Measurements from ENCODE around the gene STAU1.
"Not testable (repeated sequence)": the region's sequence is repeated elsewhere in the genome, so short reads cannot be mapped to it uniquely, and the experiment has no call there.

STAU1 gene

DNA sequence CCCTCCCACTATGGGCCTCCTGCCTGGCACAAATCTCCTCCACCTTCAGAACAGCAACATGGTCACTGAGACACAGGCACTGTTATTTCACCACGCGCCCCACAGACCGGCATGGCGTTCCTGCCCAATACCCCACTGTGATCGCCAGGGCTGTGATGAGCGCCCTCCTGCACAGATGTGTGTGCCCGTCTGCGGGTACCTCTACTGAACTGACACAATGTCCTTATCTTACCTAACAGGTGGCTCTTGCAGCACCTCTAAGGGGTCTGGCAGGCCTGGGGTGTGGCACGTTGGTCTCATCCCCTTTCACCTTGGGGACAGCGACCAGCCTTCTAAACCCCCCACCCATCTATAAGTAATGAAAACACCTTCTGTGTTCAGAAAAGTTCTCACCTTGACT is 64.2 kb downstream of the STAU1 start:
- DNase-seq (ENCODE audit: low read depth in 2 of 2) = no peak

DNA sequence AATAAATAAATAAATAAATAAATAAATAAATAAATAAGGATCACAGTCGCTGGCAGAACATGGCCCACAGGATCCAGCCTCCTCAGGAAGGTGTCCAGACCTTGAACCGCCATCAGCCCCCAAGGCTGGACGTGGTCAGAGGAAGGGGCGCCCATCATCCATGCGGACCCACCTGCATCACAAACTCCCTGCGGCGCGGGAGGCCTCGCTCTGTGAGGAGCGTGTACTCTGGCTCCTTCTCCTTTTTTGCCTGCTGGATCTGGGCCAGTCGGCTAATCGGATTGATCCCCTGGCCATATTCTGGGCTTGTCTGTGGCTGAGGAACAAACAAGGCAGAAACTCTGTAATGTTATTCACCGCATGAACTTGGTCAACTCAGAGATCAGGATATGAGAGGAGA is 65.2 kb downstream of the STAU1 start:
- no peak for DNase-seq (ENCODE audit: low read depth in 2 of 2)

DNA sequence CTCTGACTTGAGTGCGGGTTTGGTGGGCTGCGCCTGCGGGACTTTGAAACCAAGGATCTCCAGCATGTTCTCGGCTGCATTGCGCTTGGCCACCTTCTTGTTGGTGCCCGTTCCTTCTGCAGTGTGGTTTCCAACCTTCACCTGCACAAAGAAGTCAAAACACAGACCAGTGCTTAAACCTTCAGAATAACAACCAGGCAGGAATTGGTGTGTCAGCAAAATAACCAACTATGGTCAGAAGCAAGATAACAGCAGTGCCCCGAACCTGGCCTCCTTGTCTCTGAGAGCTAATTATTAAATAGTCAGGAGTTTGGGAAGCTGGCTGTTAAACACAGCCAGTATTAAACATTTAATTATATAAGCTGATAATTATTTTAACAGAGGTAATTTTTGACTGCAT is 68.1 kb downstream of the STAU1 start:
- DNase-seq (ENCODE audit: low read depth in 2 of 2) = no peak

DNA sequence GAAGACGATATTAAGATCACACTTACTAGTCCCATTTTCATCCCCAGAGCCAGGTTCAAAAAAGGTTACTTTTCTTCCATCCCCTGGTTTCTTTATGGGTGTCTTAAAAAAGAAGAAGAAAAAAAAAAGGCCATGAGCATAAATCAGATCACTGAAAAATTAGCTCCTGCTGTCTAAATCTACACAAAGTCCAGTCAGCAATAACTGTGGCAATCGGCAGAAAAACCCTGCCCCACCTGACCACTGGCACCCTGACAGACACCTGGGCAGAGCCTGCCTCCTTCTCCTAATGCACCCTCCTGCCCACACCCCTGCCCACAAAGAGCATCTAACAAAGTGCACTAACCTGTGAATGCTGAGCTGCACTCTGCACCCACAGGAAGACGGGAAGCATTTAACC is 69.8 kb downstream of the STAU1 start:
- no peak for DNase-seq (ENCODE audit: low read depth in 2 of 2)

DNA sequence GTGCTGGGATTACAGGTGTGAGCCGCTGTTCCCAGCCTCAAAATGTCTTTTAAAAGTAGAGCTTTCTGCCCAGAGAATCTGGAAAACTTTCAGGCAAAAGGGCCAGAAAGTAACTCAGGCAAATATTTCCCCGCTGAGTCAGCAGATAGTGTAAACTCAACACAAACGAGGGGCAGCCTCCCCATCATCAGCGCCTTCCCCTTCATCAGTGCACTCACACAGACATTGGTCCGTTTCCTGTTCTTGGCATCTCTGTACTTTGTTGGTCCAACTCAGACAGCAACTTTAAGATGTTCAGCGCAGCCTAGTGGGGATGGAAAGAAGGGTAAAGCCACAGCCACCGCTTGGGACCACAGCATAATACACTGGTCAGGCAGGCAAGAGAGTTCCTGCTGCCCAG is 72.6 kb downstream of the STAU1 start:
- DNase-seq (ENCODE audit: low read depth in 2 of 2) = no peak

DNA sequence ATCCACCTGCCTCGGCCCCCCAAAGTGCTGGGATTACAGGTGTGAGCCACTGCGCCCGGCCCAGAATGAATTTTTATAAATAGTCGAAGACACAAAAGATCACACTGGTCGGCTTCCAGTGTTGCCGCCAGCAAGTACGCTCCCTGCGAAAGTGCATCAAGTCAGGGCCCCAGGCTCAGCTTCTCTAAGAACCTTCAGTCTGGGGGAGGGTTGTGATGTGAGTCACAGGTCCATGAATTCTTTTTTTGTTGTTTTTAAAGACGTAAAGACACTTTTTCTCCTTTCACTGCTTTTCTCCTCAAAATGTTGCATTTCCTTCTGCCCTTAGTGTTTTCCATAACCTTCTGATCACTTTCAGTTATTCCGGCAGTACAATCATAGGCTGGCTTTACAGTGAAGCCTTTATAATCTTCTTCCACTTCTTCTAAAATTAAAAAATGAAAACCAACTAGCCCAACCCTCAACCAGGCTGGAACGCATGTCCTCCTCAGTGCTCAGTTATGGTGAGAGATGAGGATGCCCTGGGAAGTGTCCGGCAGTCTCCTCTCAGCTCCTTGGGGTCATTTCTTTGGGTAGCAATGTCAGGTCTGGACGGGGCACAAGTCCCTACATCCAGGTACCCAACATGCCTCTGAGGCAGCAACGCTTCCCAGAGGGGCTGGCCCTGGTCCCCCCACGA is 75.4 kb downstream of the STAU1 start:
- no peak for DNase-seq (ENCODE audit: low read depth in 2 of 2)

DNA sequence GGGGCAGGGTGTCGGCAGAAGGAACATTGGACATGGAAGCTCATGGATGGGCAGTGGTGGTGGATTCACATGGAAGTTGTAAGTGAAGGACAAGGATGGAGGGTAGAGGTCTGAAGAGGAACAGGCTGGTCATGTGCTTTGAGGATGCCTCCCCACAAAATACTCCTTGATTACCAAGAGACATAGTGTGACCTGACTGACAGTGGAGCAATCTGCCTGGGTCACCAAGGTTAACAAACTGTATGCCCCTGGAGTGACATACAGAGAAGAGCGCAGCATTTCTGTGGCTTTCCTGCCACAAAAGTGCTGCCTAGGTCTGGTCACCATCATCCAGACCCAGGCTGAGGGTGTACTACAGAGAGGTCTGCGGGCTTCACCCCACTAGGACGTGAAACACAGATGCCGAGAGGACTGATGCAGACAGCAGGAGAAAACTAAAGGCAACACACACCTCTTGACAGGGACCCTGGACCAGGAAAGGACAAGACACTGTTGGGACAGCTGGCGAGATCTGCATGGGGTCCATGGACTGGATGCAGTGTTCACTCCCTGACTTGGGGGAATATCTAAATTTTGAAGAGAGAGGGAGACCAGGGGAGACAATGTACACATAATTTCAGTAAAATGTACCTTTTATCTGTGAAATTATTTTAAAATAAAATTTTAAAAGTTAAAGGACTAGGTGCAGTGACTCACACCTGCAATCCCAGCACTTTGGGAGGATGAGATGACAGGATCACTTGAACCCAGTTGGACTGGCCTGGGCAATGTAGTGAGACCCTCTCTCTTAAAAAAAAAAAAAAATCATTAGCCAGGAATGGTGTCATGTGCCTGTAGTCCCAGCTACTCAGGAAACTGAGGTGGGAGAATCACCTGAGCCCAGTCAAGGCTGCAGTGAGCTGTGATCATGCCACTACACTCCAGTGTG is 77.1 kb downstream of the STAU1 start:
- no peak for DNase-seq (ENCODE audit: low read depth in 2 of 2)

DNA sequence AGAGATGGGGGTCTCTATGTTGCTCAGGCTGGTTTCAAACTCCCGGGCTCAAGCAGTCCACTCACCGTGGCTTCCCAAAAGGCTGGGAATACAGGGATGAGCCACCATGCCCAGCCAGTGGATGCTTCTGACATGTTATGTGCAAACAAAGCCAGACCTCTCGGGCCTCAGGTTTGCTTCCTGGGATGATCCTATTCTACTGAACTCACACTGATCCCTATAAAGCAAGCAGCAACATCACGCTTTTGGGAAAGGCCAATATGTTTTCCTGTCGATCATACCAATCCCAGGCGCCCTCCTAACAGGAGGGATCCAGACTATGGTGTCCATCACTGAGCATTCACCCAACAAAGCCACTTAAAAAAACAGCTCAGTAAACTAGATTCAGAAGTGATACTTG is 81.8 kb downstream of the STAU1 start:
- no peak for DNase-seq (ENCODE audit: low read depth in 2 of 2)

DNA sequence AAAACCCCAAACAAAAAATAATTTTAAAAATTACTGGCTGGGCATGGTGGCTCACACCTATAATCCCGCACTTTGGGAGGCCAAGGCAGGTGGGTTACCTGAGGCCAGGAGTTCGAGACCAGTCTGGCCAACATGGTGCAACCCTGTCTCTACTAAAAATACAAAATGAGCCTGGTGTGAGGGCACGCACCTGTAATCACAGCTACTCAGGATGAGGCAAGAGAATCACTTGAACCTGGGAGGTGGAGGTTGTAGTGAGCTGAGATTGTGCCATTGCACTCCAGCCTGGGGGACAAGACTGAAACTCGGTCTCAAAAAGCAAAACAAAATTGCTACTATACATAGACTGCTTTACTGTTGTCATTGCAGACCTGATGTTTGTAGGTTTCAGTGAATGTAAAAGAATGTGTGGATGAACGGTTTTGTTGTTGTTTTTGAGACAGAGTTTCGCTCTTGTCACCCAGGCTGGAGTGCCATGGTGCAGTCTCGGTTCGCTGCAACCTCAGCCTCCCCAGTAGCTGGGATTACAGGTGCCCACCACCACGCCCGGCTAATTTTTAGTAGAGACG is 83.1 kb downstream of the STAU1 start:
- DNase-seq (ENCODE audit: low read depth in 2 of 2) = not testable (repeated sequence)

DNA sequence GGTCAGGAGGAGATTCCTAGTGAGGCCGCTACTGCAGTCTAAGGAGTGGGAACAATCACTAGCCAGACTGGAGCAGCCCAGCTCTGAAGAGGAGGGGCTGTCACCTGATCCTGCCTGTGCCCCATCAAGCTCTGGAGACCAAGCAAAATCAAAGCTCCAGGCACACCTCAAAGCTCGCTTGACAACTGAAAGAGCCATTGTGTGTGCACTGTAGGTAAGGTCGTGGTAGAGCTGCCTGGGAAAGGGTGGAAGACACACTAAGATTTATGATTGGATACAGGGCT is 83.8 kb downstream of the STAU1 start:
- DNase-seq (ENCODE audit: low read depth in 2 of 2) = no peak

DNA sequence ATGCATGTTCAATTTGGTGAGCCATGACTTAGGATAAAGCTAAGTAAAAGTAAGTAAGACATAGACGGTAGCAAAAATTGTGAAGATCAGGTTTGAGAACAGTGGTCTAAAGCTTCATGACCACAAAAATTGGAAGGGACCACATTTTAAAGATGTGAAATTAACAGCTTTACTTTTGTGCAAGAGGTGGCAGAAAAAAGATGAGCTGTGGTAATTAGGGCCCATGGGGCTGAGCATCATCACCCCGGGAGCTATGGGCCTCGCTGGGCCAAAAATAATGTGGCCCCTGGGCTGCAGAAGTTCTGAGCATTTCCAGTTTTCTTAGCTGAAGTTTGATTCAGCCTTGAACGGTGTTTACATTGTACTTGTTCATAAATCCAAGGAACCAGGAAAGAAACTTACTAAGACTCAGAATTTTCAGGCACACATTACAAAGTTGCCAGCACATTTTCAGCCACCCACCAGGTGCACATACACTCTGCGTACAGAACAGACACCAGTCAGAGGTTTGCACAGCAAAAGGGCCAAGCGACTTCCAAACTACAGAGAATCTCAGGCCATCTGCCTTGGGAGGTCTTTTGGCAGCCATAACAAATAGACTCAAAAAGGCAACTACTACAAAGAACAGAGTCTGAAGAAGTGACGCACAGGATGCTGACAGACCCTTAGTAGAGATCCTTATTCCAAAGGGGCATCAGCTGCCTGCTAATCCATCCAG is 84.3 kb downstream of the STAU1 start:
- no peak for DNase-seq (ENCODE audit: low read depth in 2 of 2)

DNA sequence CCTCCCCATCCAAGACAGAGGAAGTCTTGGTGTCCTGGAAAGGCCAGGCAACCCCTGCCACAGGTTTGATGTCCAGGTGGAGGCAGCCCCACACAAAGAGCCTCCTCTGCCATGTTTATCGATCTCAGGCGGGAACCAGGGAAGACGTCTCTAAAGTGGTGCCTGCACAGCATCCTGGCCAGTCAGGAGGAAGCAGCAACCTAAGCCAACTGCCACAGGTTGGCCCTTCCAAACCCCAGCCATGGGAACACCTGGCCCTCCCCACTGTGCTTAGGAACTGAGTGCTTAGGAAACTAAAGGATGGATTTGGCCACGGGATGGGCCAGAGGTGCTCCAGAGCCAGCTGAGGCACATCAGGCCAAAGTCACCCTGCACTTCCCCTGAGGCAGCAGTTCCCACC is 85.1 kb downstream of the STAU1 start:
- DNase-seq (ENCODE audit: low read depth in 2 of 2) = no peak

DNA sequence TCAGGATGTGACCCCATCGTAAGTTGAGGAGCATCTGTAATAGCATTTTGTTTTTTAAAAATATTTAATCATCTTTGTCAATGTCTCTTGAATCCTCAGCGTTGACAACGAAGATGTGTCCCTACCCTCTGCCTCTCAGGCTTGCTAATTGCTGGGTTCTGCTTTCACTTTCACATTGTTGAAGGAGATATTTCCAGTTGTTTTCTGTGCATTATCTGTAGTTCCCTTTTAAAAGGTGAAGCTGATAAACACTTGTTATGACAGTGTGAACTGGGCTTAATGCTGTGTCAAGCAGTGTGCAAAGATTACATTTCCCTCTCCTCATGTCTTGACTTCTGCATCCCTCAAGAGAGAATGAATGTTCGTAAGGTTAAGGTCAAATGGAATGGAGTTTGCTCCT is 87.2 kb downstream of the STAU1 start:
- no peak for DNase-seq (ENCODE audit: low read depth in 2 of 2)

DNA sequence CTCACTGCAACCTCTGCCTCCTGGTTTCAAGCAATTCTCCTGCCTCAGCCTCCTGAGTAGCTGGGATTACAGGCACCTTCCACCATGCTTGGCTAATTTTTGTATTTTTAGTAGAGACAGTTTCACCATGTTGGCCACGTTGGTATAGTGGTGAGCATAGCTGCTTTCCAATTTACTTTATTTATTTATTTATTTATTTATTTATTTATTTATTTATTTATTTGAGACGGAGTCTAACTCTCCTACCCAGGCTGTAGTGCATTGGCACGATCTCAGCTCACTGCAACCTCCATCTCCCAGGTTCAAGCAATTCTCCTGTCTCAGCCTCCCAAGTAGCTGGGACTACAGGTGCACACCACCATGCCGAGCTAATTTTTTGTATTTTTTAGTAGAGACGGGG is 87.8 kb downstream of the STAU1 start:
- not testable (repeated sequence) for DNase-seq (ENCODE audit: low read depth in 2 of 2)

DNA sequence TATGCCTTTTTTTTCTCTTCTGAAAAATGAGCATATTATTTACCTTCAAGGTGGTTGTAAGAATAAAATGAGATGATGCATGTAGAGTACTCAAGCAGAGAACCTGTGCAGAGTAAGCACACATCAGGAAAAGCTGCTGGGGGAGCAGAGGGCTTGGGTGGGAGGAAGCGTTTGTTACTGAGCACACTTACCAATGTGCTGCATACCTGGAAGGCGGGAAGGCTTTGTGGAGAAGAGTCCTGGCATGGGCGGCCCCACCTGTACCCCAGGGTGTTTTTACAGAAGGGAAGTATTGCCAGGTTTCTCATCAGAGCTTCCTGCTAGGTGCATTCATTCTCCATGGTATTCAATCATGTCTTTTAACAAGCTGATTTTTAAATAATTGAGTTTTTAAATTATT is 89.1 kb downstream of the STAU1 start:
- no peak for DNase-seq (ENCODE audit: low read depth in 2 of 2)

DNA sequence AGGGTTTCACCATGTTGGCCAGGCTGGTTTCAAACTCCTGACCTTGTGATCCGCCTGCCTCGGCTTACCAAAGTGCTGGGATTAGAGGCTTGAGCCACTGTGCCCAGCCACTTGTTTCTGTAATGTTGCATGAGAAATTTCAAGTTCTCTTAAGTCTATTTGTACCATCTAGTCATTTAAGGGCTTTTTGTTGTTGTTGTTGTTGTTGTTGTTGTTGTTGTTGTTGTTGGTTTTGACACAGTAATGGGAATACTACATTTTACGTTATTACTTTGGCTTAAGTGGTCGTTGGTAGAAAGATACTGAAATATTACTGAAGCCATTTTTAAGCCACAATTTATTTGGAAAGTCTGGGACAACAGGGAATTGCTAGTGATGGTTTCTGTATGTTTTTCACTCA is 90.0 kb downstream of the STAU1 start:
- no peak for DNase-seq (ENCODE audit: low read depth in 2 of 2)

DNA sequence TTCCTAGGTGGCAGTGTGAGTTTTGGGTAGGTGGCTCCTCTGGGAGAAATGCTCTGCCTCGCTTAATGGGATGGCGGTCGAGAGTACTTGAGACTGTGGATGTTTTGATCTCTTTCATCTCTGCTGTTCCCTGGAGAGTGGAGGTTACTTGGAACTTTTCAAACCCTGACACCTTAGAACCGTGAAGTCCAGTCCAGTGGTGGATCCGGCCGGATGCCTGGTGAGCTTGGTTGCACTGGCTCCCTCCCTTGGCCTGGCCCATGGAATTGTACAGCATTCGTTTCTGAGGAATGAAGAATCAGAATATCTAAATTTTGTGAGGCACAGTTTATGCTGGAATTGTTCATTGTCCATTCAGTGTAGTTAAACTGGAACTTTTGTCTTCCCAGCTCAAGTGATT is 91.0 kb downstream of the STAU1 start:
- DNase-seq (ENCODE audit: low read depth in 2 of 2) = no peak

DNA sequence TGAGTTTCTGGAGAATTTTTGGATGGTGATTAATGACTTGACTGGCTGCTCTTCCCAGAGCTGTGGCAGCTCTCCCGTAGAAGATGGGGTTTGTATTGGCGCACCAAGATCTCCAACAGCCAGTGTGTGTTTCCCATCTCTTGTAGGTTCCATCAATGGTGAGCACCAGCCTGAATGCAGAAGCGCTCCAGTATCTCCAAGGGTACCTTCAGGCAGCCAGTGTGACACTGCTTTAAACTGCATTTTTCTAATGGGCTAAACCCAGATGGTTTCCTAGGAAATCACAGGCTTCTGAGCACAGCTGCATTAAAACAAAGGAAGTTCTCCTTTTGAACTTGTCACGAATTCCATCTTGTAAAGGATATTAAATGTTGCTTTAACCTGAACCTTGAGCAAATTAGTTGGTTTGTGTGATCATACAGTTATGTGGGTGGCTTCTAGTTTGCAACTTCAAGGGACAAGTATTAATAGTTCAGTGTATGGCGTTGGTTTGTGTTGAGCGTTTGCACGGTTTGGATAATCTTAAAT is 91.9 kb downstream of the STAU1 start:
- no peak for DNase-seq (ENCODE audit: low read depth in 2 of 2)

DNA sequence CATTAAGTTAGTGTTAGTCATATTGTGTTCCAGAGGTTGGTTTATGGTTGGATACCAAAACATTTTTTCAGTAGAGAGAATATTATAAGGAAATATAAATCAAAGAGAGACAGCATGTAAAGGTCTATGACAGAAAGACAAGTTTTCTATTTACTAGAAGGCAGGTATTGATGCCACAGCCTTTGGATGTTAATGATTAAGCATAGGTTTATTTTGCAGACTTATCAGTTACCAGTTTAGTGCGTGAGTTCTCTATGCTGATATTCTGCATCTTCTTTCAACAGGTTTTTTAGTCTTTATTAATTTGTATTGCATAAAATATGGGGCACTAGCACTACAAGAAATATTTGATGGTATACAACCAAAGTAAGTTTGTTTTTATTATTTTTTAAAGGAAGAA is 96.4 kb downstream of the STAU1 start:
- no peak for DNase-seq (ENCODE audit: low read depth in 2 of 2)

DNA sequence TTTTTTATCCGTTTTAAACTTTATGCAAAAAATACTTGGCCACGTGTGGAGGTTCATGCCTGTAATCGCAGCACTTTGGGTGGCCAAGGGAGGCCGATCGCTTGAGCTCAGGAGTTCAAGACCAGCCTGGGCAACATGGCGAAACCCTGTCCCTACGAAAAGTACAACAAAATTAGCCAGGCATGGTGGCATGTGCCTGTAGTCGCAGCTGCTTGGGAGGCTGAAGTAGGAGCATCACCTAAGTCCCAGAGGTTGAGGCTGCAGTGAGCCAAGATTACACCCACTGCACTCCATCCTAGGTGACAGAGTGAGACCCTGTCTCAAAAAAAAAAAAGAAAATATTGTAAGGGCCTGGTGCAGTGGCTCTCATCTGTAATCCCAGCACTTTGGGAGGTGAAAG is 97.0 kb downstream of the STAU1 start:
- no peak for DNase-seq (ENCODE audit: low read depth in 2 of 2)

DNA sequence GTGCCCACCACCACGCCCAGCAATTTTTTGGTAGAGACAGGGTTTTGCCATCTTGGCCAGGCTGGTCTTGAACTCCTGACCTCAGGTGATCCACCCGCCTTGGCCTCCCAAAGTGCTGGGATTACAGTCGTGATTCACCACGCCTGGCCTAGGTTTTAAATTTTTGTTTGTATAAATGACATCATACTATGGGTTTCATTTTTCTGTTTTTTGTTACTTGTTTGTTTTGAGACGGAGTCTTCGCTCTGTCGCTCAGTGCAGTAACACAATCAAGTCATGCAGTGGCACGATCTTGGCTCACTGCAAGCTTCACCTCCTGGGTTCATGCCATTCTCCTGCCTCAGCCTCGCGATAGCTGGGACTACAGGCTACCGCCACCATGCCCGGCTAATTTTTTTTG is 105.8 kb downstream of the STAU1 start:
- not testable (repeated sequence) for DNase-seq (ENCODE audit: low read depth in 2 of 2)

DNA sequence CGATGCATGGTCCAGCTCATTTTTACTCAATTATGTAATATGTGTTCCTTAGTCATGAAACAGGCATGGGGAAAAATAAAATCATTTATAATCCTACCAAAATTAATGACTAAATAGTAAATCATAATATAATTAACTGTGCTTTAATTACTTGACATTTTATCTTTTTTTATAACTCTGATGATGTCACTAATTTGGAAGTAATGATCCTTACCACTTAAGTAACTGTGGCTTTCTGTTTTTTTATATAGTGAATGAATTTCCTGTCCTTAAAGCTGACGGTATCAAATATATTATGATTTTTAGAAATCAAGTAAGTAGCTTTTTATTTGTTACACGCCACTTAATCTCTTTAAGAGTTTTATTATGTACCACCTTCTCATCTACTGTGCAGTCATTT is 109.8 kb downstream of the STAU1 start:
- no peak for DNase-seq (ENCODE audit: low read depth in 2 of 2)

All from stimulated activated CD4-positive, alpha-beta T cell treated with anti-CD3 and anti-CD28 coated beads, Interleukin-15, amount 100 ng/mL, for 48 hours (primary cell).